WTC11 (cell line): ENCODE results near the gene CAMKMT.

Experiments used
- AFF4 ChIP-seq: sonication (generic); formaldehyde crosslinking; IDR thresholded peaks from 2 replicates; pipeline ENCODE4 v1.8.1; 2023; ENCODE audit warnings: mild to moderate bottlenecking, missing genetic modification reagents, borderline replicate concordance
- ETV6 ChIP-seq: sonication (generic); formaldehyde crosslinking; IDR thresholded peaks from 2 replicates; pipeline ENCODE4 v1.8.1; 2022; ENCODE audit warnings: mild to moderate bottlenecking, missing genetic modification reagents
- MAX ChIP-seq: sonication (generic); formaldehyde crosslinking; IDR thresholded peaks from 2 replicates; pipeline ENCODE4 v1.8.0; 2022; ENCODE audit warnings: mild to moderate bottlenecking, missing genetic modification reagents
- TF ChIP-seq, protein P1 (sequence below): fragments of 200-600 bp; IDR thresholded peaks from 2 replicates; pipeline ENCODE4 v1.8.0; 2022; ENCODE audit warnings: antibody characterized with exemption
- TF ChIP-seq, protein P2 (sequence below): sonication (generic); formaldehyde crosslinking; IDR thresholded peaks from 2 replicates; pipeline ENCODE4 v1.8.0; 2022; ENCODE audit warnings: mild to moderate bottlenecking, missing genetic modification reagents
- TF ChIP-seq, protein P3 (sequence below): sonication (generic); formaldehyde crosslinking; IDR thresholded peaks from 2 replicates; pipeline ENCODE4 v1.8.1; 2023; ENCODE audit warnings: mild to moderate bottlenecking, missing genetic modification reagents

DNA sequence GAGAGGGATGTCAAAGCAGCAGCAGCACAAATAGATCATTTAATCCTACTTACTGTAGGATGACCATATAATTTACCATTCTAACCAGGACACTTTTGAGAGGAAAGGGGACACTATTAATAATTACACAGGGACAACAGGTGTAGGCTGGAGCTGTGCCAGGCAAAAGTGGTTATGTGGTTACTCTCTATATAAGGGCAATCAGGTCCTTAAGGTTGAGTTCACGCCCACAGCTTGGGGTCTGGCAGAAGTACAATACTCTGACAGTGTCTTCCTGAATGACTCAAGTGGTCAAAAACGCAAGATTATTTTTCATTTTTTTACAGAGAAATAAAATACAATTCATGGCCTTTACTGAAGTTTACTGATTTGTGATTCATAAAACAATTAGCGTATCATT is 3.2 kb upstream of the CAMKMT start:
- TF ChIP-seq, protein P1, sequence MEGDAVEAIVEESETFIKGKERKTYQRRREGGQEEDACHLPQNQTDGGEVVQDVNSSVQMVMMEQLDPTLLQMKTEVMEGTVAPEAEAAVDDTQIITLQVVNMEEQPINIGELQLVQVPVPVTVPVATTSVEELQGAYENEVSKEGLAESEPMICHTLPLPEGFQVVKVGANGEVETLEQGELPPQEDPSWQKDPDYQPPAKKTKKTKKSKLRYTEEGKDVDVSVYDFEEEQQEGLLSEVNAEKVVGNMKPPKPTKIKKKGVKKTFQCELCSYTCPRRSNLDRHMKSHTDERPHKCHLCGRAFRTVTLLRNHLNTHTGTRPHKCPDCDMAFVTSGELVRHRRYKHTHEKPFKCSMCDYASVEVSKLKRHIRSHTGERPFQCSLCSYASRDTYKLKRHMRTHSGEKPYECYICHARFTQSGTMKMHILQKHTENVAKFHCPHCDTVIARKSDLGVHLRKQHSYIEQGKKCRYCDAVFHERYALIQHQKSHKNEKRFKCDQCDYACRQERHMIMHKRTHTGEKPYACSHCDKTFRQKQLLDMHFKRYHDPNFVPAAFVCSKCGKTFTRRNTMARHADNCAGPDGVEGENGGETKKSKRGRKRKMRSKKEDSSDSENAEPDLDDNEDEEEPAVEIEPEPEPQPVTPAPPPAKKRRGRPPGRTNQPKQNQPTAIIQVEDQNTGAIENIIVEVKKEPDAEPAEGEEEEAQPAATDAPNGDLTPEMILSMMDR: no peak
- TF ChIP-seq, protein P2, sequence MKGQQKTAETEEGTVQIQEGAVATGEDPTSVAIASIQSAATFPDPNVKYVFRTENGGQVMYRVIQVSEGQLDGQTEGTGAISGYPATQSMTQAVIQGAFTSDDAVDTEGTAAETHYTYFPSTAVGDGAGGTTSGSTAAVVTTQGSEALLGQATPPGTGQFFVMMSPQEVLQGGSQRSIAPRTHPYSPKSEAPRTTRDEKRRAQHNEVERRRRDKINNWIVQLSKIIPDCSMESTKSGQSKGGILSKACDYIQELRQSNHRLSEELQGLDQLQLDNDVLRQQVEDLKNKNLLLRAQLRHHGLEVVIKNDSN (CRISPR knock-in tag): no peak
- TF ChIP-seq AFF4 (CRISPR knock-in tag) (no peak), ETV6 (CRISPR knock-in tag) (no peak), MAX (no peak)
- TF ChIP-seq, protein P3, sequence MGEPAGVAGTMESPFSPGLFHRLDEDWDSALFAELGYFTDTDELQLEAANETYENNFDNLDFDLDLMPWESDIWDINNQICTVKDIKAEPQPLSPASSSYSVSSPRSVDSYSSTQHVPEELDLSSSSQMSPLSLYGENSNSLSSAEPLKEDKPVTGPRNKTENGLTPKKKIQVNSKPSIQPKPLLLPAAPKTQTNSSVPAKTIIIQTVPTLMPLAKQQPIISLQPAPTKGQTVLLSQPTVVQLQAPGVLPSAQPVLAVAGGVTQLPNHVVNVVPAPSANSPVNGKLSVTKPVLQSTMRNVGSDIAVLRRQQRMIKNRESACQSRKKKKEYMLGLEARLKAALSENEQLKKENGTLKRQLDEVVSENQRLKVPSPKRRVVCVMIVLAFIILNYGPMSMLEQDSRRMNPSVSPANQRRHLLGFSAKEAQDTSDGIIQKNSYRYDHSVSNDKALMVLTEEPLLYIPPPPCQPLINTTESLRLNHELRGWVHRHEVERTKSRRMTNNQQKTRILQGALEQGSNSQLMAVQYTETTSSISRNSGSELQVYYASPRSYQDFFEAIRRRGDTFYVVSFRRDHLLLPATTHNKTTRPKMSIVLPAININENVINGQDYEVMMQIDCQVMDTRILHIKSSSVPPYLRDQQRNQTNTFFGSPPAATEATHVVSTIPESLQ: no peak
